A673 (cell line): ENCODE data around the gene CTSZ.

Source experiments
- CTCF ChIP-seq: fragments of 300-800, 200-600 bp; sonication (generic); conservative IDR thresholded peaks from 2 replicates; pipeline ENCODE4 v1.5.1; 2017; ENCODE audit warnings: low read depth, mild to moderate bottlenecking, antibody characterized with exemption, low read length, moderate library complexity, mixed read lengths
- EZH2 ChIP-seq: fragments of 200-600 bp; sonication (generic); IDR thresholded peaks from 2 replicates; pipeline ENCODE4 v1.6.1; 2017; ENCODE audit warnings: borderline replicate concordance, low read depth, mild to moderate bottlenecking, mixed read lengths, antibody characterized with exemption, low read length; ENCODE audit not compliant: poor library complexity, severe bottlenecking

GRCh38 chr20:59007665-59008511, 834 bp upstream of the CTSZ start:
- no peak for TF ChIP-seq CTCF
- TF ChIP-seq EZH2 = no peak
